Measurements from ENCODE around the gene DUSP2. TPM values are rescaled to one million over a fixed set of nuclear protein-coding genes. Genes with fewer than 3 reads are reported as not detected.

Gene DUSP2
- total and polyA plus RNA-seq, 2 donors (not counting 1 experiment from before 2014, with no cell fraction given), result 69.8 to 433 TPM

GRCh38 chr2:96151595-96152303 lies 6.5 kb upstream of the DUSP2 start:
- 69% methylated on average over 8 of the region's 9 CpGs for WGBS (ENCODE audit: insufficient coverage)
- peak overlapping the region; percentile 6 for H3K4me2 ChIP-seq (replicated peaks; ENCODE audit: low read depth, low read length, poor library complexity, severe bottlenecking)
- H3K79me2 ChIP-seq (ENCODE audit: control insufficient read depth, insufficient read depth, low read length), result no peaks in the 10 kb centered on the region
- Mint-ChIP-seq H3K27ac (peak overlapping the region; percentile 68), H3K9me3 (ENCODE audit: insufficient read depth) (no peaks in the 10 kb centered on the region), H3K4me1 (peaks cover 69% of the 10 kb centered on the region), H3K4me3 (no peak overlapping the region), H3K27me3 (no peaks in the 10 kb centered on the region)
- no peaks in the 10 kb centered on the region for H3K36me3 ChIP-seq (replicated peaks in 1 of 2; ENCODE audit: control extremely low read depth in 1 of 2, control insufficient read depth in 1 of 2, extremely low read depth in 1 of 2, insufficient read depth in 2 of 2, low read length in 1 of 2)
- TF ChIP-seq CTCF (IDR thresholded peaks at IDR 0.05) (no peak), EZH2 (IDR thresholded peaks at IDR 0.05; ENCODE audit: borderline replicate concordance, insufficient read depth, low read depth, low read length, poor library complexity, severe bottlenecking) (no peak)
- H3K4me1 ChIP-seq (ENCODE audit: control insufficient read depth in 2 of 2, insufficient read depth in 2 of 2, low read length in 2 of 2), result peaks cover 44 to 54% of the 10 kb centered on the region in 2 donors
- no peaks in the 10 kb centered on the region for H3K9me3 ChIP-seq (ENCODE audit: control extremely low read depth in 1 of 3, control insufficient read depth in 2 of 3, insufficient read depth in 1 of 3, low read length in 2 of 3)
- intact Hi-C loops (cut with micrococcal nuclease), result no loop called here
- ChIA-PET POLR2A (interaction anchor here (0.6 to 0.9 kb wide), 2 partner anchors 56 to 161 kb away, joined by 3 to 5 read pairs; no protein-coding TSS in a partner anchor), CTCF (interaction anchor here (1.5 to 23.6 kb wide), 4 partner anchors 9 to 19 kb away, joined by 6 to 1065 read pairs (median 19); partner anchors contain the start of gene ASTL)
- no peak overlapping the region for H3K4me3 ChIP-seq (ENCODE audit: control extremely low read depth in 1 of 5, extremely low read depth in 1 of 5, insufficient read depth in 1 of 5, low read depth in 2 of 5, low read length in 4 of 5)
- no peak overlapping the region for H2AFZ ChIP-seq (ENCODE audit: insufficient read depth, low read depth, low read length, poor library complexity, severe bottlenecking)
- no peaks in the 10 kb centered on the region for H4K20me1 ChIP-seq (ENCODE audit: control insufficient read depth, insufficient read depth, low read length, poor library complexity, severe bottlenecking)
- DNase-seq, result peak; percentile 28
- no peak overlapping the region for H3K9ac ChIP-seq (ENCODE audit: low read length)
- no peak for ATAC-seq (ENCODE audit: low read depth)
- H3K27ac ChIP-seq (ENCODE audit: low read length in 2 of 2), result no peak overlapping the region
- H3K27me3 ChIP-seq (replicated peaks in 1 of 4; ENCODE audit: control extremely low read depth in 1 of 4, control insufficient read depth in 3 of 4, insufficient read depth in 4 of 4, low read length in 3 of 4), result no peaks in the 10 kb centered on the region

Measured in B cell (primary cell).